GM23338 (cell line): ENCODE data around the gene ACHE. TPM values are rescaled to one million over a fixed set of nuclear protein-coding genes. Genes with fewer than 3 reads are reported as not detected.

ENCODE experiments used
- ATAC-seq: fragments of 200-7000 bp; cut with Tn5 transposase; 3 replicates; pipeline ENCODE4 v1.9.1; 2020
- DNase-seq: peaks from one replicate; pipeline ENCODE4 v3.0.0-alpha.2; 2015; ENCODE audit warnings: low spot score
- H2AFZ ChIP-seq: fragments of 200-600 bp; sonication (generic); 2 replicates; pipeline ENCODE4 v1.8.0; 2016; ENCODE audit warnings: antibody characterized with exemption, mild to moderate bottlenecking, moderate library complexity
- H3F3A ChIP-seq: fragments of 200-600 bp; sonication (generic); replicated peaks from 2 replicates; pipeline ENCODE4 v1.8.0; 2017; ENCODE audit warnings: antibody characterized with exemption, mixed run types, low read depth
- H3K27ac ChIP-seq: fragments of 200-600 bp; sonication (generic); 2 replicates; pipeline ENCODE4 v1.6.1; 2016; ENCODE audit warnings: low read depth
- H3K27me3 ChIP-seq: fragments of 200-600 bp; sonication (generic); 2 replicates; pipeline ENCODE4 v1.8.0; 2016; ENCODE audit warnings: mild to moderate bottlenecking, mixed run types, moderate library complexity; ENCODE audit not compliant: insufficient read depth
- H3K36me3 ChIP-seq: fragments of 200-600 bp; sonication (generic); 2 replicates; pipeline ENCODE4 v1.8.0; 2016; ENCODE audit warnings: mild to moderate bottlenecking; ENCODE audit not compliant: insufficient read depth
- H3K4me1 ChIP-seq: fragments of 200-600 bp; sonication (generic); 2 replicates; pipeline ENCODE4 v1.8.0; 2016; ENCODE audit warnings: mild to moderate bottlenecking, moderate library complexity; ENCODE audit not compliant: insufficient read depth
- H3K4me2 ChIP-seq: fragments of 200-600 bp; sonication (generic); 2 replicates; pipeline ENCODE4 v1.7.1; 2017; ENCODE audit warnings: mixed run types
- H3K4me3 ChIP-seq: fragments of 200-600 bp; sonication (generic); 2 replicates; pipeline ENCODE4 v1.6.1; 2016; ENCODE audit warnings: mixed run types
- H3K79me2 ChIP-seq: fragments of 200-600 bp; sonication (generic); replicated peaks from 2 replicates; pipeline ENCODE4 v1.8.0; 2017; ENCODE audit warnings: mild to moderate bottlenecking; ENCODE audit not compliant: insufficient read depth
- H3K9me2 ChIP-seq: fragments of 200-600 bp; sonication (generic); 2 replicates; pipeline ENCODE4 v1.8.0; 2017; ENCODE audit not compliant: insufficient read depth
- H4K20me1 ChIP-seq: fragments of 200-600 bp; sonication (generic); replicated peaks from 2 replicates; pipeline ENCODE4 v1.8.0; 2017; ENCODE audit warnings: mild to moderate bottlenecking; ENCODE audit not compliant: insufficient read depth
- H3K27ac Mint-ChIP-seq: 2 replicates; pipeline ENCODE4 v1.8.0; 2020; ENCODE audit warnings: inconsistent platforms, mild to moderate bottlenecking, moderate library complexity, mixed read lengths
- H3K27me3 Mint-ChIP-seq: 3 replicates; pipeline ENCODE4 v1.8.0; 2022; ENCODE audit warnings: low read depth, mild to moderate bottlenecking, moderate library complexity, mixed read lengths, inconsistent platforms; ENCODE audit not compliant: insufficient read depth, poor library complexity
- H3K36me3 Mint-ChIP-seq: 3 replicates; pipeline ENCODE4 v1.8.0; 2021; ENCODE audit warnings: low read depth, mild to moderate bottlenecking, inconsistent platforms, moderate library complexity, mixed read lengths
- H3K4me1 Mint-ChIP-seq: 3 replicates; pipeline ENCODE4 v1.8.0; 2020; ENCODE audit warnings: mild to moderate bottlenecking, inconsistent platforms, mixed read lengths
- H3K4me3 Mint-ChIP-seq: 3 replicates; pipeline ENCODE4 v1.8.0; 2021; ENCODE audit warnings: moderate library complexity, mild to moderate bottlenecking, inconsistent platforms, mixed read lengths
- H3K9me3 Mint-ChIP-seq: 3 replicates; pipeline ENCODE4 v1.8.0; 2020; ENCODE audit warnings: moderate library complexity, mild to moderate bottlenecking, inconsistent platforms, mixed read lengths
- CREB1 ChIP-seq: fragments of 250-450 bp; sonication (Bioruptor Pico); IDR thresholded peaks from 2 replicates; pipeline ENCODE4 v1.5.0; 2020; ENCODE audit warnings: low read depth, mild to moderate bottlenecking, moderate library complexity
- CTCF ChIP-seq, 2 experiments: fragments of 200-600 bp in 1 of 2; sonication (generic) in 1 of 2; conservative IDR thresholded peaks; 2 replicates each; pipeline versions ENCODE4 v1.5.1 to v1.6.1; 2016 to 2017; ENCODE audit warnings: antibody characterized with exemption in 2 of 2, low read depth in 2 of 2, mild to moderate bottlenecking in 2 of 2, moderate library complexity in 1 of 2
- EZH2 ChIP-seq: fragments of 200-600 bp; sonication (generic); IDR thresholded peaks from one replicate; pipeline ENCODE4 v1.8.0; 2017; ENCODE audit warnings: antibody characterized with exemption, mild to moderate bottlenecking, low read depth; ENCODE audit not compliant: unreplicated experiment
- EZH2phosphoT487 ChIP-seq: fragments of 200-600 bp; sonication (generic); IDR thresholded peaks from one replicate; pipeline ENCODE4 v1.8.1; 2018; ENCODE audit warnings: antibody characterized with exemption; ENCODE audit not compliant: unreplicated experiment
- JUNB ChIP-seq: IDR thresholded peaks from one replicate; pipeline ENCODE4 v1.6.1; 2016; ENCODE audit warnings: antibody characterized with exemption; ENCODE audit not compliant: unreplicated experiment
- NANOG ChIP-seq: IDR thresholded peaks from 2 replicates; pipeline ENCODE4 v1.6.1; 2016; ENCODE audit warnings: antibody characterized with exemption, borderline replicate concordance
- POLR2AphosphoS5 ChIP-seq: IDR thresholded peaks from 2 replicates; pipeline ENCODE4 v1.6.1; 2016; ENCODE audit warnings: antibody characterized with exemption, low read depth
- STAT1 ChIP-seq: IDR thresholded peaks from one replicate; pipeline ENCODE4 v1.6.1; 2016; ENCODE audit warnings: antibody characterized with exemption; ENCODE audit not compliant: unreplicated experiment
- ZNF114 ChIP-seq: fragments of 250-450 bp; sonication (Bioruptor Pico); IDR thresholded peaks from 2 replicates; pipeline ENCODE4 v1.5.0; 2020; ENCODE audit warnings: mild to moderate bottlenecking, moderate library complexity
- ZNF331 ChIP-seq: fragments of 250-450 bp; sonication (Bioruptor Pico); IDR thresholded peaks from 2 replicates; pipeline ENCODE4 v1.5.0; 2020; ENCODE audit warnings: low read depth, mild to moderate bottlenecking, moderate library complexity
- ZNF462 ChIP-seq: fragments of 250-450 bp; sonication (Bioruptor Pico); IDR thresholded peaks from 2 replicates; pipeline ENCODE4 v1.5.0; 2020; ENCODE audit warnings: mild to moderate bottlenecking, moderate library complexity
- polyA plus RNA-seq: library from polyadenylated mRNA; unstranded; fragments of >200 nt; fragmentation: Nextera tagmentation; extraction: Ambion mirVana; gene quantifications from 2 replicates; pipeline ENCODE4 v1.2.1, GENCODE V29; 2016
- total RNA-seq: library from RNA; depleted of rRNA; stranded (reverse); fragments of >200 nt; shearing (Covaris generic); gene quantifications from 2 replicates; pipeline ENCODE4 v1.2.3, GENCODE V29; 2014
- TF ChIP-seq, protein P1 (sequence below): IDR thresholded peaks from one replicate; pipeline ENCODE4 v1.6.1; 2018; ENCODE audit warnings: antibody characterized with exemption; ENCODE audit not compliant: unreplicated experiment
- TF ChIP-seq, protein P2 (sequence below): IDR thresholded peaks from 2 replicates; pipeline ENCODE4 v1.6.1; 2016; ENCODE audit warnings: antibody characterized with exemption

The ACHE gene
- total and polyA plus RNA-seq, 2 experiments from 2014 or later, result 3.6 to 3.7 TPM

DNA sequence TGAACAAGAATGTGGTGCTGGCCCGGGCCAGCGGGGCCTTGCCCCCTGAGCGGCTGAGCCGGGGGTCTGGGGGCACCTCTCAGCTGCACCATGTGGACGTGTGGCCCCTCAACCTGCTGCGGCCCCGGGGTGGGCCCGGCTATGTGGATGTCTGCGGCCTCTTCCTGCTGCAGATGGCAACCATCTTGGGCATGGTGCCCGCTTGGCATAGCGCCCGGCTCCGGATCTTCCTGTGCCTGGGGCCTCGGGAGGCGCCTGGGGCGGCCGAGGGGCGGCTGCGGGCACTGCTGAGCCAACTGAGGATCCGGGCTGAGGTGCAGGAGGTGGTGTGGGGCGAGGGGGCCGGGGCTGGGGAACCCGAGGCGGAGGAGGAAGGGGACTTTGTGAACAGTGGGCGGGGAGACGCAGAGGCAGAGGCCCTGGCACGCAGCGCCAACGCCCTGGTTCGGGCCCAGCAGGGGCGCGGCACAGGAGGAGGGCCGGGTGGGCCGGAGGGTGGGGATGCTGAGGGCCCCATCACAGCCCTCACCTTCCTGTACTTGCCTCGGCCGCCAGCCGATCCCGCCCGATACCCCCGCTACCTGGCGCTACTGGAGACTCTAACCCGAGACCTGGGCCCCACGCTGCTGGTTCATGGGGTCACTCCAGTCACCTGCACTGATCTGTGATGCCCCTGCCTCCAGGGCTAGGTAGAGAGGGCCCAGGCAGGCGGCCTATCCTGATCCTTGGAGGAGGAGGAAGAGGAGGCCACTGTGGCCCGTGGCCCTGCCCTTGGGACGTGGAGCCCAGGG, 29.6 kb downstream of the ACHE start:
- peaks cover 54% of the 10 kb centered on the region for H3K36me3 Mint-ChIP-seq
- Histone ChIP-seq H2AFZ (no peak overlapping the region), H3K4me2 (peak overlapping the region; percentile 91), H3K9me2 (no peaks in the 10 kb centered on the region), H3K4me1 (peaks cover 11% of the 10 kb centered on the region), H3K4me3 (no peak overlapping the region; the same call in 1 of the 2 replicates), H4K20me1 (0 out of 2 replicates have a peak, but pooled peaks cover 3% of the 10 kb centered on the region), H3K36me3 (peaks cover 6% of the 10 kb centered on the region; the same call in 1 of the 2 replicates), H3K79me2 (peaks cover 18% of the 10 kb centered on the region), H3K27me3 (no peaks in the 10 kb centered on the region), H3F3A (peaks cover 13% of the 10 kb centered on the region; the same call in 1 of the 2 replicates), H3K27ac (peak overlapping the region; percentile 97)
- peak overlapping the region; percentile 94; the same call in 1 of the 3 replicates for H3K4me3 Mint-ChIP-seq
- peaks cover 14% of the 10 kb centered on the region; the same call in 2 of the 3 replicates for H3K4me1 Mint-ChIP-seq
- peaks cover 19% of the 10 kb centered on the region for H3K27me3 Mint-ChIP-seq
- peak overlapping the region; percentile 99 for H3K27ac Mint-ChIP-seq
- TF ChIP-seq JUNB, result no peak
- no peak for TF ChIP-seq ZNF114
- TF ChIP-seq CREB1 (CRISPR knock-in tag), result no peak
- TF ChIP-seq ZNF331 (CRISPR knock-in tag), result no peak
- TF ChIP-seq, protein P1, sequence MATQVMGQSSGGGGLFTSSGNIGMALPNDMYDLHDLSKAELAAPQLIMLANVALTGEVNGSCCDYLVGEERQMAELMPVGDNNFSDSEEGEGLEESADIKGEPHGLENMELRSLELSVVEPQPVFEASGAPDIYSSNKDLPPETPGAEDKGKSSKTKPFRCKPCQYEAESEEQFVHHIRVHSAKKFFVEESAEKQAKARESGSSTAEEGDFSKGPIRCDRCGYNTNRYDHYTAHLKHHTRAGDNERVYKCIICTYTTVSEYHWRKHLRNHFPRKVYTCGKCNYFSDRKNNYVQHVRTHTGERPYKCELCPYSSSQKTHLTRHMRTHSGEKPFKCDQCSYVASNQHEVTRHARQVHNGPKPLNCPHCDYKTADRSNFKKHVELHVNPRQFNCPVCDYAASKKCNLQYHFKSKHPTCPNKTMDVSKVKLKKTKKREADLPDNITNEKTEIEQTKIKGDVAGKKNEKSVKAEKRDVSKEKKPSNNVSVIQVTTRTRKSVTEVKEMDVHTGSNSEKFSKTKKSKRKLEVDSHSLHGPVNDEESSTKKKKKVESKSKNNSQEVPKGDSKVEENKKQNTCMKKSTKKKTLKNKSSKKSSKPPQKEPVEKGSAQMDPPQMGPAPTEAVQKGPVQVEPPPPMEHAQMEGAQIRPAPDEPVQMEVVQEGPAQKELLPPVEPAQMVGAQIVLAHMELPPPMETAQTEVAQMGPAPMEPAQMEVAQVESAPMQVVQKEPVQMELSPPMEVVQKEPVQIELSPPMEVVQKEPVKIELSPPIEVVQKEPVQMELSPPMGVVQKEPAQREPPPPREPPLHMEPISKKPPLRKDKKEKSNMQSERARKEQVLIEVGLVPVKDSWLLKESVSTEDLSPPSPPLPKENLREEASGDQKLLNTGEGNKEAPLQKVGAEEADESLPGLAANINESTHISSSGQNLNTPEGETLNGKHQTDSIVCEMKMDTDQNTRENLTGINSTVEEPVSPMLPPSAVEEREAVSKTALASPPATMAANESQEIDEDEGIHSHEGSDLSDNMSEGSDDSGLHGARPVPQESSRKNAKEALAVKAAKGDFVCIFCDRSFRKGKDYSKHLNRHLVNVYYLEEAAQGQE, result no peak
- no peak for TF ChIP-seq EZH2
- TF ChIP-seq STAT1, result no peak
- TF ChIP-seq POLR2AphosphoS5, result no peak
- TF ChIP-seq NANOG, result no peak
- TF ChIP-seq, protein P2, sequence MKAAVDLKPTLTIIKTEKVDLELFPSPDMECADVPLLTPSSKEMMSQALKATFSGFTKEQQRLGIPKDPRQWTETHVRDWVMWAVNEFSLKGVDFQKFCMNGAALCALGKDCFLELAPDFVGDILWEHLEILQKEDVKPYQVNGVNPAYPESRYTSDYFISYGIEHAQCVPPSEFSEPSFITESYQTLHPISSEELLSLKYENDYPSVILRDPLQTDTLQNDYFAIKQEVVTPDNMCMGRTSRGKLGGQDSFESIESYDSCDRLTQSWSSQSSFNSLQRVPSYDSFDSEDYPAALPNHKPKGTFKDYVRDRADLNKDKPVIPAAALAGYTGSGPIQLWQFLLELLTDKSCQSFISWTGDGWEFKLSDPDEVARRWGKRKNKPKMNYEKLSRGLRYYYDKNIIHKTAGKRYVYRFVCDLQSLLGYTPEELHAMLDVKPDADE, result no peak
- TF ChIP-seq CTCF (conservative IDR thresholded peaks at IDR 0.05; ENCODE audit: low read depth in 2 of 2), result no peak
- TF ChIP-seq EZH2phosphoT487, result no peak
- no peak for TF ChIP-seq ZNF462 (CRISPR knock-in tag)
- DNase-seq (peak; percentile 27), ATAC-seq (peak; percentile 18)
- no peaks in the 10 kb centered on the region; the same call in 2 of the 3 replicates for H3K9me3 Mint-ChIP-seq
